T-helper 1 cell treated with Interleukin-12 subunit alpha and Interleukin-12 subunit beta and Interleukin-4 antibody, amounts not matched to agents 30 ng/mL and 1 ng/mL, for 36 hours (primary cell): Measurements from ENCODE around the gene ALPK3. TPM values are rescaled to one million over a fixed set of nuclear protein-coding genes. Genes with fewer than 3 reads are reported as not detected.

ENCODE experiments used
- intact Hi-C: fragments of 100-400 bp; cut with micrococcal nuclease; formaldehyde crosslinking; loops from one replicate; pipeline ENCODE4 v1.15.1; 2024
- total RNA-seq: library from RNA; stranded (reverse); gene quantifications from 2 replicates; pipeline ENCODE4 v1.2.3, GENCODE V29; 2022

ALPK3 gene, protein sequence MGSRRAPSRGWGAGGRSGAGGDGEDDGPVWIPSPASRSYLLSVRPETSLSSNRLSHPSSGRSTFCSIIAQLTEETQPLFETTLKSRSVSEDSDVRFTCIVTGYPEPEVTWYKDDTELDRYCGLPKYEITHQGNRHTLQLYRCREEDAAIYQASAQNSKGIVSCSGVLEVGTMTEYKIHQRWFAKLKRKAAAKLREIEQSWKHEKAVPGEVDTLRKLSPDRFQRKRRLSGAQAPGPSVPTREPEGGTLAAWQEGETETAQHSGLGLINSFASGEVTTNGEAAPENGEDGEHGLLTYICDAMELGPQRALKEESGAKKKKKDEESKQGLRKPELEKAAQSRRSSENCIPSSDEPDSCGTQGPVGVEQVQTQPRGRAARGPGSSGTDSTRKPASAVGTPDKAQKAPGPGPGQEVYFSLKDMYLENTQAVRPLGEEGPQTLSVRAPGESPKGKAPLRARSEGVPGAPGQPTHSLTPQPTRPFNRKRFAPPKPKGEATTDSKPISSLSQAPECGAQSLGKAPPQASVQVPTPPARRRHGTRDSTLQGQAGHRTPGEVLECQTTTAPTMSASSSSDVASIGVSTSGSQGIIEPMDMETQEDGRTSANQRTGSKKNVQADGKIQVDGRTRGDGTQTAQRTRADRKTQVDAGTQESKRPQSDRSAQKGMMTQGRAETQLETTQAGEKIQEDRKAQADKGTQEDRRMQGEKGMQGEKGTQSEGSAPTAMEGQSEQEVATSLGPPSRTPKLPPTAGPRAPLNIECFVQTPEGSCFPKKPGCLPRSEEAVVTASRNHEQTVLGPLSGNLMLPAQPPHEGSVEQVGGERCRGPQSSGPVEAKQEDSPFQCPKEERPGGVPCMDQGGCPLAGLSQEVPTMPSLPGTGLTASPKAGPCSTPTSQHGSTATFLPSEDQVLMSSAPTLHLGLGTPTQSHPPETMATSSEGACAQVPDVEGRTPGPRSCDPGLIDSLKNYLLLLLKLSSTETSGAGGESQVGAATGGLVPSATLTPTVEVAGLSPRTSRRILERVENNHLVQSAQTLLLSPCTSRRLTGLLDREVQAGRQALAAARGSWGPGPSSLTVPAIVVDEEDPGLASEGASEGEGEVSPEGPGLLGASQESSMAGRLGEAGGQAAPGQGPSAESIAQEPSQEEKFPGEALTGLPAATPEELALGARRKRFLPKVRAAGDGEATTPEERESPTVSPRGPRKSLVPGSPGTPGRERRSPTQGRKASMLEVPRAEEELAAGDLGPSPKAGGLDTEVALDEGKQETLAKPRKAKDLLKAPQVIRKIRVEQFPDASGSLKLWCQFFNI (N-terminal part only)
- total RNA-seq = 0.29 and 0.49 TPM in 2 replicates

- intact Hi-C loops = no loop called here
Observed at GRCh38 chr15:84816694-84817465, at the start of gene ALPK3. ALPK3 (plus strand) TSS chr15:84817356; CDS start chr15:84817453, 97 bp downstream.

DNA sequence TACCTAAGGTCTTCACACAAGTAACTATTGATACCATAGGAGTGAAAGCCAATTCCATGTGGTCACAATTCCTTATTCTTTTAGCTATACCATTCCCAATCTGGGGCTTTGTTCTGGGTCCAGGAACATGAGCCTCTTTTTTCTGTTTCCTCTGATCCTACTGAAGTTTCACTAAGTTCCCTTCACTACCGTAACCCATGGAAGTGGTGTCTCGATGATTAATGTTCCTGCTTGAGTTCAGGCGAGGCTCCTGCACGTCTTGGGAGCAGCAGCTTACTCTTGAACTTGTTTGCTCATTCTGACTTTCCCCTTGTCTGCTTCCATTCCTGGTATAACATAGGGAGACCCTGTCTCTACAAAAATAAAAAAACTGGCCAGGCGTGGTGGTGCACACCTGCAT is 45.1 kb upstream of the ALPK3 start:
- intact Hi-C loops = no loop called here

DNA sequence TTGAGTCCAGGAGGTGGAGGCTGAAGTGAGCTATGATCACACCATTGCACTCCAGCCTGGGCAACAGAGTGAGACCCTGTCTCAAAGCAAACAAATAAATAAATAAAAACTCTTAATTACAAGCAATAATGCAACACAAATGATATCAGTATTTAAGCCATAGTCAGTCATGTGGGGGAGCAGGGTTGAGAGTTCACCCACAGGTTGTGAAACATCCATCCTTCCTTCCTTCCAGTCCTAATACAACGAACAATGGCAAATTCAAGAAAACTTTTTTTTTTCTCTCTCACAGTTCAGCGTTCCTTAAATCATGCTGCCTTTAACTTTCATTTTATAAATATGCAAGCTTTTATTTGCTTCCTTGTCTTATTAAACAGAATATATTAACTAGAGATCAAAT is 44.7 kb upstream of the ALPK3 start:
- intact Hi-C loops = no loop called here

DNA sequence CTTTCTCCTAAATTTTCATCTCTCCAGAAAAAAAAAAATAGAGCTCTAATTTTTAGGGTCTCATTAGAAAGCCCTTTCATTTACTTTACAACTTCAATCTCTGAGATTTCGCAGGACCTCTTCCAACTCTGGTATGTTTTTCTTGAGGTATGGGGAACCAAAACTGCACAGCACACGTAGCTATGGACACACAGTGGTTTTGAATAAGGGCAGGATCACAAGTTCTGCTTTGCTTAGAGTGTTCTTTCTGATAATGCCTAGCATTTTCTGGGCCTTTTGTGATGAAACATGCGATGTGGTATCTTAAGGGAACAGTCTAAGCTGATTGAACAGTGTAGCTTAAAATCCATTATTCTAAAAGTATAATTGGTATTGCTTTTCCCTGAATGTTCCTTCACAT is 43.4 kb upstream of the ALPK3 start:
- intact Hi-C loops = no loop called here

- intact Hi-C loops = no loop called here
Observed at GRCh38 chr15:84775867-84776449, 41.2 kb upstream of the ALPK3 start.

- intact Hi-C loops = no loop called here
Observed at GRCh38 chr15:84778194-84778593, 39.0 kb upstream of the ALPK3 start.

GRCh38 chr15:84780492-84780891 is 36.7 kb upstream of the ALPK3 start:
- intact Hi-C loops = no loop called here

- intact Hi-C loops = no loop called here
Observed at GRCh38 chr15:84781495-84781894, 35.7 kb upstream of the ALPK3 start.

DNA sequence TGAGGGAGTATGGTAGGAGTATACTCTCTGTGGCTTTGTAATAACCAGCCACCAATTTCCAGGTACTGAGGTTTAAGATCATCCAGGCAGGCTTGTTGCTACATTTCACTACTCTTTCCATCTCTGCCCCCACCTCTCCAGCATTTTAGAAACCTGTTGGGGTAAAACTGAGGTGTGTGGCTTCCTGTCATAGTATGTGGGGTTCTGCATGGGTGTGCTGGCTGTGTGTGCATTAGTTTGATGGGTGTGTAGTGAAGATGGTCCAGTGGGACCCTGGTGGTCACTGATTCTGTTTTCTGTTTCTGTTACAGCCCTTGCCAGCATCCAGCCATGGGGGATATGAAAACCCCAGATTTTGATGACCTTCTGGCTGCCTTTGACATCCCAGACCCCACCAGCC is 34.8 kb upstream of the ALPK3 start:
- intact Hi-C loops = no loop called here

DNA sequence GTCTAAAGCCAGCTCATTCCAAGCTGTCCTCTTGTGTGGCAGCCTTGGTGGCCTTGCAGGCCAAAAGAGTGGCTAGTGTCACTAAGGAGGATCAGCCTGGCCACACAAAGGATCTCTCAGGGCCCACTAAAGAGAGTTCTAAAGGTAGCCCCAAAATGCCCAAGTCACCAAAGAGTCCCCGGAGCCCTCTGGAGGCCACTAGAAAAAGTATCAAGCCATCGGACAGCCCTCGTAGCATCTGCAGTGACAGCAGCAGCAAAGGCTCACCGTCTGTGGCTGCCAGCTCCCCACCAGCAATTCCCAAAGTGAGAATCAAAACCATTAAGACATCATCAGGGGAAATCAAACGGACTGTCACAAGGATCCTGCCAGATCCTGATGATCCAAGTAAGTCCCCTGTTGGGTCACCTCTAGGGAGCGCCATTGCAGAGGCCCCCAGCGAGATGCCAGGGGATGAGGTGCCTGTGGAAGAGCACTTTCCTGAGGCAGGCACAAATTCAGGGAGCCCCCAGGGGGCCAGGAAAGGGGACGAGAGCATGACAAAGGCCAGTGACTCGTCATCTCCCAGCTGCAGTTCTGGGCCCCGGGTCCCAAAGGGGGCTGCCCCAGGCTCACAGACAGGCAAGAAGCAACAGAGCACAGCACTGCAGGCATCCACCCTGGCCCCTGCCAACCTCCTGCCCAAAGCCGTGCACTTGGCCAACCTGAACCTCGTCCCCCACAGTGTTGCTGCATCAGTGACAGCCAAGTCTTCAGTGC is 33.5 kb upstream of the ALPK3 start:
- intact Hi-C loops = no loop called here

GRCh38 chr15:84784262-84784661 is 32.9 kb upstream of the ALPK3 start:
- intact Hi-C loops = no loop called here

DNA sequence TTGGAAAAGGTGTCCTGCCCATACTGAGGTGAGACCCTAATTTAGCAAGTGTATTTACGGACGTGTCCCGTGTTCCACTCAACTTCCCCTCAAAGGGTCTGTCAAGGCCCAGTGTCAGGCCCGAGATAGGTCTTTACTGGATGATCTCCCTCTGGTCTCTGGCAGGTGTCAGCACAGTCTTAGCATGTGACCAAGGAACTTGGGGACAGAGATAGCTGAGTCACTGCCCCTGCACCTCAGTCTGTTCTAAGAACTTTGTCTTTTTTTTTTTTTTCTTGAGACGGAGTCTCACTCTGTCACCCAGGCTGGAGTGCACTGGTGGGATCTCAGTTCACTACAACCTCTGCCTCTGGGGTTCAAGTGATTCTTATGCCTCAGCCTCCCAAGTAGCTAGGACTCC is 32.1 kb upstream of the ALPK3 start:
- intact Hi-C loops = no loop called here

- intact Hi-C loops = no loop called here
Observed at GRCh38 chr15:84788500-84788899, 28.7 kb upstream of the ALPK3 start.

DNA sequence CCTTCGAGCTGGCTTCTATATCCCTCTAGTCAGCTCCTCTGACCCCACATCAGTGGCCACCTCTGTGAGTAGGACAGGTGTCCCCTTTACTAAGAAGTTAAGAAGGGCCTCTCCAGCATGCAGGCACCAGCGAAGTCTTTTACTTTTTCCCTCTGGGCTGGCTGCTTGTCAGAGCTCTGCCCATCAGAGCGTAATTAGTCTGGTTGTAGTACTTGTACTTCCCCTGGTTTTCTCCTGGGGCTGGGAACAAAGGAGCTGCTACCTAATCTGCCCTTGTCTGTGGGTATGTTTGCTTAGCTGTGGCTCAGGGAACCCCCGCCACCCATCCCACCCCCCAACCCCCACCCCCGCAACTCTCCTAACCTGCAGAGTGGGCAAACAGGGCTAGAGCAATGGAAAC is 27.4 kb upstream of the ALPK3 start:
- intact Hi-C loops = no loop called here

GRCh38 chr15:84790676-84791075 is 26.5 kb upstream of the ALPK3 start:
- intact Hi-C loops = no loop called here

GRCh38 chr15:84791763-84792162 is 25.4 kb upstream of the ALPK3 start:
- intact Hi-C loops = no loop called here

- intact Hi-C loops = no loop called here
Observed at GRCh38 chr15:84793431-84794161, 23.6 kb upstream of the ALPK3 start.

DNA sequence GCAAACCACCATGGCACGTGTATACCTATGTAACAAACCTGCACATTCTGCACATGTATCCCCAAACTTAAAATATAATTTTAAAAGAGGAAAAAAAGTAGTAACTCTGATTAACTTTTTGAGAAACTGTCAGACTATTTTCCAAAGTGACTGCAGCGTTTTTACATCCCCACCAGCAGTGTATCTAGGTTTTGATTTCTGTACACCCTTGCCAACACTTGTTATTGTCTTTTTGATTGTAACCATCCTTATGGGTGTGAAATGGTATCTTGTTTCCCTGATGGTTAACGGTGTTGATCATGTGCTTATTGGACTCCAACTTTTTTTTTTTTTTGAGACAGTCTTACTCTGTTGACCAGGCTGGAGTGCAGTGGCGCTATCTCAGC is 23.0 kb upstream of the ALPK3 start:
- intact Hi-C loops = no loop called here

DNA sequence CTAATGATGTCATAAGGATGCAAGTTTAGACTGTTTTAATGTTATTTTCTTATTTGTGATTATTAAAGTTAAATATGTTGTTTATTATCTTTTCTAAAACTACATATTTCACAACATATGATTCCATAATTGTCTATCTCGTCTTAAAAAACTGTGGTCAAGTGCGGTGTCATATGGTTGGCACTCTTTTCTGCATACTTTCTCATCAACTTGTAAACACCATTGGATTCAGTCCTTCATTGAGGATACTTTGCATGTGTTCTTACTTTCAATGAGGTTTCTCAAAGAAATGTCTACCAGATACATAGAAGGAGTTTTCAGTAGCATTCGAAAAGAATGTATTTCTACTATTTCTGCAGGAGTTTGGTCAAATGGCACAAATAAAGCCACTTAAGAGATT is 22.0 kb upstream of the ALPK3 start:
- intact Hi-C loops = no loop called here
